CD8-positive, alpha-beta memory T cell (primary cell): Measurements from ENCODE around the gene PRR20G. TPM values are rescaled to one million over a fixed set of nuclear protein-coding genes. Genes with fewer than 3 reads are reported as not detected.

Experiments used
- CTCF ChIA-PET: fragments of 350-600 bp; sonication (Branson Sonifier 250); formaldehyde crosslinking; loops from one replicate; lab custom pipeline; 2021; ENCODE audit warnings: antibody characterized with exemption; lab: Charles Lee
- POLR2A ChIA-PET: fragments of 350-600 bp; sonication (Branson Sonifier 250); formaldehyde crosslinking; loops from one replicate; lab custom pipeline; 2021; ENCODE audit warnings: antibody characterized with exemption; lab: Charles Lee
- DNase-seq, 5 donors: peaks; one replicate each; pipeline versions ENCODE4 v3.0.0 to v3.0.0-alpha.2; 2020 to 2022; ENCODE audit warnings: mixed read lengths in 1 of 5
- H3K27ac ChIP-seq: one replicate; pipeline ENCODE4 v1.7.0; 2013; ENCODE audit warnings: low read depth, mild to moderate bottlenecking, low read length, moderate library complexity
- H3K27me3 ChIP-seq: 2 replicates; pipeline ENCODE4 v1.7.0; 2013; ENCODE audit warnings: low read length, mild to moderate bottlenecking; ENCODE audit not compliant: insufficient read depth, poor library complexity, severe bottlenecking
- H3K36me3 ChIP-seq: 2 replicates; pipeline ENCODE4 v1.7.0; 2013; ENCODE audit warnings: mild to moderate bottlenecking, low read length, moderate library complexity; ENCODE audit not compliant: insufficient read depth
- H3K4me1 ChIP-seq: 2 replicates; pipeline ENCODE4 v1.7.0; 2013; ENCODE audit warnings: mild to moderate bottlenecking, low read length, moderate library complexity; ENCODE audit not compliant: insufficient read depth
- H3K4me3 ChIP-seq: 2 replicates; pipeline ENCODE4 v1.7.0; 2013; ENCODE audit warnings: mild to moderate bottlenecking, low read length
- H3K9me3 ChIP-seq: 2 replicates; pipeline ENCODE4 v1.7.0; 2013; ENCODE audit warnings: mild to moderate bottlenecking, low read length
- H3K27ac Mint-ChIP-seq, 8 donors: one replicate each; pipeline ENCODE4 v1.8.0; 2020 to 2021; ENCODE audit warnings: mixed read lengths in 8 of 8, mild to moderate bottlenecking in 6 of 8, inconsistent platforms in 3 of 8, moderate library complexity in 3 of 8
- H3K27me3 Mint-ChIP-seq, 2 donors: one replicate each; pipeline ENCODE4 v1.8.0; 2020 to 2021; ENCODE audit warnings: mixed read lengths in 2 of 2, mild to moderate bottlenecking in 1 of 2, moderate library complexity in 1 of 2
- H3K36me3 Mint-ChIP-seq, 3 donors: one replicate each; pipeline ENCODE4 v1.8.0; 2020 to 2021; ENCODE audit warnings: mixed read lengths in 3 of 3, inconsistent platforms in 1 of 3, mild to moderate bottlenecking in 1 of 3
- H3K4me1 Mint-ChIP-seq, 3 donors: one replicate each; pipeline ENCODE4 v1.8.0; 2020 to 2021; ENCODE audit warnings: mixed read lengths in 3 of 3, inconsistent platforms in 1 of 3, mild to moderate bottlenecking in 1 of 3
- H3K4me3 Mint-ChIP-seq, 7 donors: one replicate each; pipeline ENCODE4 v1.8.0; 2020 to 2021; ENCODE audit warnings: mixed read lengths in 7 of 7, mild to moderate bottlenecking in 6 of 7, moderate library complexity in 4 of 7, inconsistent platforms in 2 of 7
- H3K9me3 Mint-ChIP-seq, 5 donors: one replicate each; pipeline ENCODE4 v1.8.0; 2020 to 2022; ENCODE audit warnings: mixed read lengths in 5 of 5, mild to moderate bottlenecking in 3 of 5, moderate library complexity in 2 of 5, inconsistent platforms in 1 of 5
- polyA plus RNA-seq: library from polyadenylated mRNA; unstranded; fragments of 300-500 nt; fragmentation: Illumina TruSeq; gene quantifications from one replicate; pipeline ENCODE4 v1.2.3, GENCODE V29; 2021
- total RNA-seq, 2 experiments: library from RNA; stranded (reverse); gene quantifications; one replicate each; pipeline ENCODE4 v1.2.3, GENCODE V29; 2021

The PRR20G gene
- total and polyA plus RNA-seq, 3 experiments from 2014 or later, result not detected

DNA sequence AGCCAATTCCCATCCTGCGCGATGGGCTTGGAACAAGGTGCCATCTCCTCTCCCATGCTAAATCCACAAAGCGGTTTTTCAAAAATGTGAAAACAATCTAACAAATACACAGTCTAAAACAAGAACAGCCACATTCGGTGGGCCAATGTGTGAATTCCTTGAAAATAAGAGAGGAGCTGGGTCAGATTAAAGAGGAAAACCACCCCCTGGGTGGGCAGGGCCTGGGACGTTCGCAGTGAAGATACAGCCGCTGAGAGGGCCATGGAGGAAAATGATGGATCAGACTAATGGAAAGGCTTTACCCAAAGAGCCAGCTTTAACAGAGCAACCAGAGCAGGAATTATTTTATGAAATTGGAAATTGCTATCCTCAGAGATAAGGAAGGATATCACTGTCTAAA is 27.4 kb downstream of the PRR20G start:
- CTCF ChIA-PET, result no interaction called here
- Mint-ChIP-seq H3K27me3 (peaks cover 4 to 15% of the 10 kb centered on the region in 2 donors), H3K9me3 (peaks cover 0 to 4% (median 0%) of the 10 kb centered on the region in 5 donors), H3K36me3 (no peaks in the 10 kb centered on the region), H3K27ac (no peak overlapping the region), H3K4me1 (no peaks in the 10 kb centered on the region), H3K4me3 (no peak overlapping the region)
- Histone ChIP-seq H3K4me1 (no peaks in the 10 kb centered on the region), H3K27ac (no peak overlapping the region), H3K27me3 (no peaks in the 10 kb centered on the region), H3K36me3 (no peaks in the 10 kb centered on the region), H3K4me3 (no peak overlapping the region), H3K9me3 (no peaks in the 10 kb centered on the region)
- POLR2A ChIA-PET, result no interaction called here
- no peak for DNase-seq

DNA sequence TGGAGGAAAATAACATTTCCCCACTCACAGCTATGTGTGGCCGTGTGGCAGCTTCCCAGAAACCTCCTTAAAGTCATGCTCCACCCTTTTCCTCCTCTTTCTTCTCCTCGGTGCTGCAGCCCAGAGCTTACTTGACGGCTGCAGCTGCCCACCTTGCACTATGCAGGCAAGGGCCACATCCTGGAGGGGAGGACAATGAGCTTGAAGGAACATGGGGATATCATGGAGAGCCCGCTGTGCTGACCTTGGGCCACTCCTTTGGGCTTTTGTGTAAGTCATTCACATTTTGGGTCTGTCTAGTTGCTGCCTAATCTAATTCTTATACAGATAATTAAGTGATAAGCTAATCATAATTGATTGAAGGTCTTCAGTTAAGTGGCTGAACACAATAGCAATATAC is 28.0 kb downstream of the PRR20G start:
- no peak overlapping the region for H3K27ac ChIP-seq
- POLR2A ChIA-PET, result interaction anchor here (0.7 kb wide), 1 partner anchor 897 kb away, joined by 3 read pairs; no protein-coding TSS in a partner anchor
- no peaks in the 10 kb centered on the region for H3K36me3 ChIP-seq
- H3K4me1 Mint-ChIP-seq, result no peaks in the 10 kb centered on the region
- no peak for DNase-seq
- H3K27me3 Mint-ChIP-seq, result peaks cover 4 to 15% of the 10 kb centered on the region in 2 donors
- H3K9me3 Mint-ChIP-seq, result peaks cover 0 to 4% (median 0%) of the 10 kb centered on the region in 5 donors
- H3K4me1 ChIP-seq, result no peaks in the 10 kb centered on the region
- H3K9me3 ChIP-seq, result no peaks in the 10 kb centered on the region
- no peak overlapping the region for H3K27ac Mint-ChIP-seq
- CTCF ChIA-PET, result no interaction called here
- H3K4me3 Mint-ChIP-seq, result no peak overlapping the region
- H3K4me3 ChIP-seq, result no peak overlapping the region
- H3K27me3 ChIP-seq, result no peaks in the 10 kb centered on the region
- H3K36me3 Mint-ChIP-seq, result no peaks in the 10 kb centered on the region

DNA sequence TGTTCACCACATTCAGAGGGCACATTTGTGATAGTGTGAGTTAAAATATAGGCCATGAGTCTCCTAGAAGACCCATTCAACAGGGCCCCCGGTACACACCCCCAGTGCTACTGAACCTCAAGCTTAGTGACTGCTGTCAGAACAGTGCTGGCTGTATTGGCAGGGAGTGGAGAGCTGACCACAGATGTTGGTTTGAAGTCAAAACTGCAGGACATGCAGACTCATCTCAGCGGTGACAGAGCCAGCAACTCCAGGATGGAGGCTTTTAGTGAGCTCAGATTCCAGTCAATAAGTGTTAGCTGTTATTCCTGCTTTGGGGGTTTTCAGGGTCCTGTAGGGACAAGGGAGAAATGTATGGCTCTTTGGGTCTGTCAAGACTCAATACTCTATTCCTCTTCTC is 29.1 kb downstream of the PRR20G start:
- Histone ChIP-seq H3K4me1 (no peaks in the 10 kb centered on the region), H3K27ac (no peak overlapping the region), H3K4me3 (no peak overlapping the region), H3K36me3 (no peaks in the 10 kb centered on the region), H3K9me3 (no peaks in the 10 kb centered on the region), H3K27me3 (no peaks in the 10 kb centered on the region)
- Mint-ChIP-seq H3K9me3 (peaks cover 0 to 4% (median 0%) of the 10 kb centered on the region in 5 donors), H3K4me3 (no peak overlapping the region), H3K27ac (no peak overlapping the region), H3K4me1 (no peaks in the 10 kb centered on the region), H3K36me3 (no peaks in the 10 kb centered on the region), H3K27me3 (peaks cover 0 to 14% of the 10 kb centered on the region in 2 donors)
- POLR2A ChIA-PET, result no interaction called here
- DNase-seq, result no peak
- CTCF ChIA-PET, result no interaction called here

DNA sequence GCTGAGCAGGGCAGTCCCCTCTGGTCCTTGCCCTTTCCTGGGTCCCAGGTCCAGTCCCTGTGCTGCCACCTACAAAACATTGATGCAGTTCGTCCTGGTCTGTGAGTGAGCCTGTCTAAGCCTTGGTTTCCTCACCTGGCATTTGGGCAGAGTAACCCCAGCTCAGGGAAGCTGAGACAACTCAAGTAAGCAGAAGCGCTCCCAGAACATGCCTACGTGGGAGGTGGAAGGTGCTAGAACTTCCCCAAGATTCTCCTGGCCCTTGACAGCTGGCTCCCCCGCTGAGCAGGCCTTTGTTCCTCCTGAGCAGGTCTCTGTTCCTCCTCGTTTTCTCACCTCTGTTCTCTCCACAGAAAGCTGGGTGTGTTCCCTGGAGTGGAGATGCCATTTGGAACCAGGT is 30.5 kb downstream of the PRR20G start:
- H3K27ac Mint-ChIP-seq, result no peak overlapping the region
- CTCF ChIA-PET, result no interaction called here
- no peak for DNase-seq
- H3K4me3 ChIP-seq, result no peak overlapping the region
- peaks cover 3 to 14% of the 10 kb centered on the region in 2 donors for H3K27me3 Mint-ChIP-seq
- H3K4me1 ChIP-seq, result no peaks in the 10 kb centered on the region
- POLR2A ChIA-PET, result no interaction called here
- no peaks in the 10 kb centered on the region for H3K27me3 ChIP-seq
- no peaks in the 10 kb centered on the region for H3K4me1 Mint-ChIP-seq
- H3K27ac ChIP-seq, result no peak overlapping the region
- H3K36me3 Mint-ChIP-seq, result no peaks in the 10 kb centered on the region
- peaks cover 0 to 4% (median 0%) of the 10 kb centered on the region in 5 donors for H3K9me3 Mint-ChIP-seq
- no peaks in the 10 kb centered on the region for H3K36me3 ChIP-seq
- no peaks in the 10 kb centered on the region for H3K9me3 ChIP-seq
- no peak overlapping the region for H3K4me3 Mint-ChIP-seq

DNA sequence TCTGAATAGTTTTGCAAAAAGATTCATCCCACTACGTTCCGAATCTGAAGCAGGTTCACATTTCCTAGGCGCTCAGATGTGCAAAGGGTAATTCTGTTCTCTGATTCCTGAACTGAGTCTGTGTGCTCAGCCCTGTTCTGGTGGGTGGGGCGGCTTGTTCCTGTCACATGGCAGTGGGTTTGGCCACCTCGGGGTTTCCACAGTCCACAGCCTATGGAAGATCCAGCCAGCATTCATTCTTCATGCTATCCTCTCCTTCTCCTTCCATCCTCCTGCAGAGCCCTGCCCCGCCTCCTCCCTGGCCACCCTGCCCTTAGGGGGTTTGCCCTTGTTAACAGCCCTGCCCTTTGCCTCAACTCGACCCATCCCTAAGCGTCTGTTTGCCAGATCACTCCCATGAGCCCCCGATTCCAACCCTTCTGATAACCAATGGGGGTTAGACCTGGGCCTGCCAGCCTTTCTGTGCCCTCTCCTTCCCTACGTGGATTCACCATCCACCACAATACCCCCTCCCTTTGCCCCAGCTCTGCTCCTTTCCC is 31.0 kb downstream of the PRR20G start:
- Mint-ChIP-seq H3K27me3 (peaks cover 5 to 16% of the 10 kb centered on the region in 2 donors), H3K4me1 (no peaks in the 10 kb centered on the region), H3K9me3 (peaks cover 0 to 4% (median 0%) of the 10 kb centered on the region in 5 donors), H3K4me3 (no peak overlapping the region), H3K36me3 (no peaks in the 10 kb centered on the region), H3K27ac (no peak overlapping the region)
- H3K4me1 ChIP-seq, result no peaks in the 10 kb centered on the region
- no peaks in the 10 kb centered on the region for H3K27me3 ChIP-seq
- no peak overlapping the region for H3K27ac ChIP-seq
- H3K4me3 ChIP-seq, result no peak overlapping the region
- no peak for DNase-seq
- H3K36me3 ChIP-seq, result no peaks in the 10 kb centered on the region
- CTCF ChIA-PET, result no interaction called here
- H3K9me3 ChIP-seq, result no peaks in the 10 kb centered on the region
- POLR2A ChIA-PET, result no interaction called here

DNA sequence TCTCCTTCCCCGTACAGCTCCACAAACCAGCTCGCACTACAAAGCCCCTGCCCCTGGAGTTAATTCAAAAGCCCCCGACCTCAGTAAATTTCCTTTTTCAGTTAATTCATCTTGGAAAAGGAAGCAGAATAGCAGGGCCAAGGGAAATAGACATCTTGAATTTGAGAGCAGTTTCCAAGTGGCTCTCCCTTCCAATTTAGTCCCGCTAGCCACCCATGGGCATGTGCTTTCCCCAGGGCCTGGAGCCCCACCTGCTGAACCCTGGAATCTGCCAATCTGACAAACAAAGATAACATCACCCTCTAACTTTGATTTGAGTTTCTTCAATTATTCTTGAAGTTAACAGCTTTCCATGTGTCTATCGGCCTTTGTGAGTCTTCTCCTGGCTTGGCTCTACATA is 31.7 kb downstream of the PRR20G start:
- H3K4me1 ChIP-seq, result no peaks in the 10 kb centered on the region
- POLR2A ChIA-PET, result no interaction called here
- Mint-ChIP-seq H3K4me1 (no peaks in the 10 kb centered on the region), H3K4me3 (no peak overlapping the region), H3K27ac (no peak overlapping the region), H3K9me3 (peaks cover 0 to 4% (median 2%) of the 10 kb centered on the region in 5 donors), H3K27me3 (peaks cover 5 to 20% of the 10 kb centered on the region in 2 donors), H3K36me3 (no peaks in the 10 kb centered on the region)
- CTCF ChIA-PET, result no interaction called here
- H3K36me3 ChIP-seq, result no peaks in the 10 kb centered on the region
- no peaks in the 10 kb centered on the region for H3K27me3 ChIP-seq
- no peaks in the 10 kb centered on the region for H3K9me3 ChIP-seq
- DNase-seq, result no peak
- no peak overlapping the region for H3K4me3 ChIP-seq
- no peak overlapping the region for H3K27ac ChIP-seq

DNA sequence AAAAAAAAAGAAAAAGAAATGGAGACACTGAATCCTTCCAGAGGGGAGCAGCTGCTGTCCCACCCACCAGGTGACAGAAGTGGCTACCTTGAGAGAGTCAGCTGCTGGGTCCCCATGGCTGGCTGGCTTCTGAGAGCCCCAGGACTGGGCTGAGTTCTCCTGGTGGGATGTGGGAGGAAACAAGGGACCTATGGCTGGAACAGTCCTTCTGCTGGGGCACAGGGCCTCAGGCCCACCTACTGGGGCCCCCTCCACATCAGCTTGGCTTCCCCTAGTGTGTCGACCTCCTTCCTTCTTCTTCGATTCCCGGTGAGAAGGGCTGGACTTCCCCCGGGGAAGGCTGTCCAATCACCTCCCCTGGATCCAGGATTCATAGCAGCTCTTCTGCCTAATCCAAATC is 32.3 kb downstream of the PRR20G start:
- POLR2A ChIA-PET, result no interaction called here
- no peak overlapping the region for H3K27ac Mint-ChIP-seq

DNA sequence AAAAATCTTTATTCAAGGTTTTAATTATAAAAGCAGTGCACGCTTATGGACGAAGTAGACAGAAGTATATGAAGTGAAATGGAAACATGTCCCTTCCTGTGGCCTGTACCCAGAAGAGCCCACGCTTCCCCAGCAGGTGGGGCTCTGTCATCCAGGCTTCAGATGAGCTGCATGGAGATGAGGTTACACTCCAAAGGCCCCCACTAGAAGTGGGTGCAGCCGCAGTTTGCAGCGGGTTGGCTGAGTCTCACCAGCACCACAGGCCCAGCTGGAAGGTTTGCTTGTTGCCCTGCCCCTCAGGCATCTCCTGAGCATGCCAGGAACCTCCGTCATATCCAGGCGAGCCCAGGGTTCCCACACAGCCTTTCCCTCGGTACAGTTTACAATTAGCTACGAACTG is 33.1 kb downstream of the PRR20G start:
- H3K4me3 Mint-ChIP-seq, result no peak overlapping the region
- H3K27ac Mint-ChIP-seq, result no peak overlapping the region
- ChIA-PET CTCF (no interaction called here), POLR2A (no interaction called here)
- Histone ChIP-seq H3K36me3 (no peaks in the 10 kb centered on the region), H3K4me1 (no peaks in the 10 kb centered on the region), H3K4me3 (no peak overlapping the region), H3K9me3 (no peaks in the 10 kb centered on the region), H3K27ac (no peak overlapping the region), H3K27me3 (no peaks in the 10 kb centered on the region)
- H3K4me1 Mint-ChIP-seq, result no peaks in the 10 kb centered on the region
- peaks cover 5 to 18% of the 10 kb centered on the region in 2 donors for H3K27me3 Mint-ChIP-seq
- no peaks in the 10 kb centered on the region for H3K36me3 Mint-ChIP-seq
- peaks cover 0 to 6% (median 6%) of the 10 kb centered on the region in 5 donors for H3K9me3 Mint-ChIP-seq
- DNase-seq, result no peak

More for the DNA sequence above, 32.3 kb downstream of the PRR20G start:
- Mint-ChIP-seq H3K36me3 (no peaks in the 10 kb centered on the region), H3K4me3 (no peak overlapping the region), H3K27me3 (peaks cover 5 to 20% of the 10 kb centered on the region in 2 donors), H3K4me1 (no peaks in the 10 kb centered on the region), H3K9me3 (peaks cover 0 to 4% (median 2%) of the 10 kb centered on the region in 5 donors)
- H3K36me3 ChIP-seq, result no peaks in the 10 kb centered on the region
- no peaks in the 10 kb centered on the region for H3K9me3 ChIP-seq
- H3K27me3 ChIP-seq, result no peaks in the 10 kb centered on the region
- H3K4me1 ChIP-seq, result no peaks in the 10 kb centered on the region
- CTCF ChIA-PET, result no interaction called here
- H3K4me3 ChIP-seq, result no peak overlapping the region
- H3K27ac ChIP-seq, result no peak overlapping the region
- no peak for DNase-seq
